AG09309 (cell line): ENCODE results near the gene DMPK.

Experiments used
- DNase-seq: peaks from one replicate; pipeline ENCODE4 v3.0.0-alpha.2; 2010; ENCODE audit warnings: low read depth
- H3K4me3 ChIP-seq: 2 replicates; pipeline ENCODE4 v1.5.1; 2011; ENCODE audit warnings: mild to moderate bottlenecking, low read depth, low read length, moderate library complexity; ENCODE audit not compliant: control insufficient read depth
- CTCF ChIP-seq: IDR thresholded peaks from 2 replicates; pipeline ENCODE4 v1.5.1; 2011; ENCODE audit warnings: mild to moderate bottlenecking, low read depth, low read length, inconsistent platforms; ENCODE audit not compliant: insufficient read depth, control insufficient read depth; ENCODE audit errors: missing control alignments

DMPK gene

GRCh38 chr19:45747513-45747912 is 34.8 kb downstream of the DMPK start:
- no peak overlapping the region for H3K4me3 ChIP-seq
- no peak for DNase-seq
- no peak for TF ChIP-seq CTCF

GRCh38 chr19:45746866-45747265 is 35.4 kb downstream of the DMPK start:
- no peak for DNase-seq
- H3K4me3 ChIP-seq: no peak overlapping the region
- no peak for TF ChIP-seq CTCF

- no peak overlapping the region for H3K4me3 ChIP-seq
These were observed 36.7 kb downstream of the DMPK start for GRCh38 chr19:45745606-45746005.

GRCh38 chr19:45742969-45743368 is 39.3 kb downstream of the DMPK start:
- no peak for TF ChIP-seq CTCF
- H3K4me3 ChIP-seq: no peak overlapping the region
- DNase-seq: no peak

More at GRCh38 chr19:45745606-45746005, 36.7 kb downstream of the DMPK start:
- DNase-seq: no peak
- TF ChIP-seq CTCF: no peak

GRCh38 chr19:45739498-45740439 is 42.5 kb downstream of the DMPK start:
- TF ChIP-seq CTCF: no peak
- no peak for DNase-seq
- no peak overlapping the region for H3K4me3 ChIP-seq

- H3K4me3 ChIP-seq: no peak within 1 kb of the TSS
- TF ChIP-seq CTCF: no peak
- no peak for DNase-seq
These were observed 49.0 kb downstream of the DMPK start, which contains the start of gene MEIOSIN for GRCh38 chr19:45733160-45733810. MEIOSIN (plus strand) TSS chr19:45733439; CDS start chr19:45735377, 1,938 bp downstream.
